Measurements from ENCODE around the gene CEP164. TPM values are rescaled to one million over a fixed set of nuclear protein-coding genes. Genes with fewer than 3 reads are reported as not detected.

Gene CEP164
- total and polyA plus RNA-seq, 9 of the 15 experiments (the other 6 are each of a cell fraction or from before 2014, with no cell fraction given): 2.1 to 16.5 (median 10.4) TPM

- intact Hi-C loops (cut with micrococcal nuclease): no loop called here
- no peak for FAIRE-seq
- H3K9me1 ChIP-seq (ENCODE audit: control insufficient read depth, insufficient read depth, low read length): no peaks in the 10 kb centered on the region
- in situ Hi-C loops (cut with MboI): no loop called here
- no peak overlapping the region for H2AFZ ChIP-seq (ENCODE audit: low read depth, low read length)
- CTCF ChIA-PET (ENCODE audit: low intra/inter-chr PET ratio): no interaction called here
- peaks cover 17 to 58% of the 10 kb centered on the region in 2 experiments; a peak in 4 of 5 replicates for H3K27me3 ChIP-seq (ENCODE audit: control insufficient read depth in 2 of 2, insufficient read depth in 2 of 2, low read length in 2 of 2)
- TF ChIP-seq GMEB1 (CRISPR knock-in tag; IDR thresholded peaks at IDR 0.05) (no peak), ZKSCAN3 (CRISPR knock-in tag; IDR thresholded peaks at IDR 0.05) (no peak), TSC22D4 (tag; IDR thresholded peaks at IDR 0.05) (no peak), PBX2 (CRISPR knock-in tag; IDR thresholded peaks at IDR 0.05; ENCODE audit: low read depth) (no peak), PBX2 (tag; conservative IDR thresholded peaks at IDR 0.05; ENCODE audit: low read depth) (no peak), BACH1 (tag; IDR thresholded peaks at IDR 0.05) (no peak), POLR2AphosphoS2 (IDR thresholded peaks at IDR 0.05; ENCODE audit: low read length) (no peak)
- POLR2A ChIA-PET: interaction anchor here (0.7 kb wide), 1 partner anchor 115 kb away, joined by 3 read pairs; no protein-coding TSS in a partner anchor
- no peaks in the 10 kb centered on the region for H3K36me3 ChIP-seq (ENCODE audit: control insufficient read depth, insufficient read depth, low read length)
- peaks cover 0 to 8% of the 10 kb centered on the region in 2 experiments; a peak in 1 of 5 replicates for H3K4me1 ChIP-seq (replicated peaks in 1 of 2; ENCODE audit: control insufficient read depth in 2 of 2, insufficient read depth in 2 of 2, low read length in 2 of 2)
- no peak overlapping the region for H3K4me3 ChIP-seq
- no peaks in the 10 kb centered on the region for H4K20me1 ChIP-seq (replicated peaks; ENCODE audit: control insufficient read depth, insufficient read depth, low read length)
- no peak overlapping the region for H3K9ac ChIP-seq (ENCODE audit: insufficient read depth in 1 of 2, low read depth in 2 of 2, low read length in 2 of 2)
- H3K9me3 ChIP-seq (replicated peaks; ENCODE audit: control insufficient read depth, insufficient read depth, low read depth, low read length): no peaks in the 10 kb centered on the region
- ATAC-seq: no peak
- H3K27ac ChIP-seq (ENCODE audit: extremely low read depth, low read depth, low read length): no peak overlapping the region
- DNase-seq (ENCODE audit: extremely low read depth in 1 of 4, low spot score in 3 of 4): no peak
- H3K4me2 ChIP-seq (ENCODE audit: insufficient read depth, low read length): no peak overlapping the region
- no TSS peak for BruUV-seq (replicated peaks)
- 5% methylated on average over 7 of the region's 7 CpGs for WGBS (ENCODE audit: insufficient coverage, low coverage, missing lambda C conversion rate)
- no peaks in the 10 kb centered on the region for H3K79me2 ChIP-seq (ENCODE audit: control insufficient read depth, insufficient read depth, low read length)
Observed at GRCh38 chr11:117413616-117414015, 86.0 kb downstream of the CEP164 start.
